ENCODE measurements around the gene MEIS1.

Gene MEIS1

DNA sequence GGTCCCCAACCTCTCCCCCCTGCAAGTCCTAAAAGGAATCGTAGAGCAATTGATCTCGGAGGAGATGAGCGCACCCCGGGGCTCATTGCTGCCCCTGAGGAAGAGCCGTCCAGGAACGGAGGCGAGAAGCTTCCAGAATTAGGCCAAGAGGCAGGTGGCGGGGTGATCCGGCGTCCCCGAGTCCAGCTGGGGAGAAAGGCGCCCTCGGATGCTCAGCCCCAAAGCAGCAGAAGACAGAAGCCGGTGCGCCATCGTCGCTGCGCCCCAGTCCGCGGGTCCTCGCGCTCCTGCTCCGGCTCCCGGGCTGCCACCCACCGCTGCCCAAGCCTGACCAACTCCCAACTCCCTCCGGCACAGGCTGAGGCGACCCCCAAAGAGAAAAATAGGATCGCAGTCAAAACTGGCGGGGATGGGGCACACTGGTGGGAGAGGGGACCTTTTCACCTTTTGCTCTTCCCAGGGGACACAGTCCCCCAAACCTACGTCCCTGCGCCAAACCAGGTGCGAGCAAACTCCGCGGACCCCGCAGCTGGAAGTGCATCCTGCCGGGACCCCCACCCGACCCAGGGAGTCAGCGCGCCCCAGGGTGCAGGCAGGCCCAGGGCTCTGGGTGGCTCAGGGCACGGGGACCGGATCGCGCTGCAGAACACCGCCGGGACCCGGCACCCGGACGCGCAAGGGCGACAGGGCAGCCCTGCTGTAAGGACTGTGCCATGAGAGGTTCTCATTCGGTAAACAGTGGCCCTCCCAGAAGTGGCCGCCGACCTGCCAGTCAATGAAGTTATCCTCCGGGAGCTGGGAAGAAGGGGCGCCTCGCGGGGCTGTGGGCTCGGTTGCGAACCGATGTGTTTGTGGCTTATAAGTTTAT lies 8.4 kb upstream of the MEIS1 start:
- no peak for DNase-seq (ENCODE audit: low spot score)
- TF ChIP-seq, protein P1, sequence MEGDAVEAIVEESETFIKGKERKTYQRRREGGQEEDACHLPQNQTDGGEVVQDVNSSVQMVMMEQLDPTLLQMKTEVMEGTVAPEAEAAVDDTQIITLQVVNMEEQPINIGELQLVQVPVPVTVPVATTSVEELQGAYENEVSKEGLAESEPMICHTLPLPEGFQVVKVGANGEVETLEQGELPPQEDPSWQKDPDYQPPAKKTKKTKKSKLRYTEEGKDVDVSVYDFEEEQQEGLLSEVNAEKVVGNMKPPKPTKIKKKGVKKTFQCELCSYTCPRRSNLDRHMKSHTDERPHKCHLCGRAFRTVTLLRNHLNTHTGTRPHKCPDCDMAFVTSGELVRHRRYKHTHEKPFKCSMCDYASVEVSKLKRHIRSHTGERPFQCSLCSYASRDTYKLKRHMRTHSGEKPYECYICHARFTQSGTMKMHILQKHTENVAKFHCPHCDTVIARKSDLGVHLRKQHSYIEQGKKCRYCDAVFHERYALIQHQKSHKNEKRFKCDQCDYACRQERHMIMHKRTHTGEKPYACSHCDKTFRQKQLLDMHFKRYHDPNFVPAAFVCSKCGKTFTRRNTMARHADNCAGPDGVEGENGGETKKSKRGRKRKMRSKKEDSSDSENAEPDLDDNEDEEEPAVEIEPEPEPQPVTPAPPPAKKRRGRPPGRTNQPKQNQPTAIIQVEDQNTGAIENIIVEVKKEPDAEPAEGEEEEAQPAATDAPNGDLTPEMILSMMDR (IDR thresholded peaks at IDR 0.05; ENCODE audit: extremely low read depth, insufficient read depth, missing control alignments): no peak
- in situ Hi-C loops (cut with MboI; ENCODE audit: low pct_unique_long_range_greater_than_20kb, low sequenced_read_pairs, unreplicated experiment): loop anchor here (25.0 kb wide), 1 partner anchor 161 kb away; no protein-coding TSS in a partner anchor

DNA sequence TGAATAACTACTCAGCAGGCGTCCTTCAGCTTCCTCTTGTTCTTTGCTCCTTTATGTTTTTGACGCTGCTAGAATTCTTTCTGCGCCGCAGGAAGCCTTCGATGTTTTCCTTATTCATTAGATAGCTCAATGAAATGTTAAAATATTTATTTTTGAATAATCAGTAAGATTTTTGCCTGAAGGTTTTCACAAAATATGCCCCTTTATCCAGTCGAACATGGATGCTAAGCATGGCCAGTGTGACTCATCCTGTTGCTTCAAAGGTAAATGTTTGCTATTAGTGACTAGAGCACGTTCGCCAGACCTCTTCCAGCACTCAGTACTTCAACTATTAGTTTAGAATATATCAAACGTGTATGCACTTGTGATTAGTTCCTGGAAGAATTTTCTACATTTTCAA lies 7.6 kb upstream of the MEIS1 start:
- in situ Hi-C loops (cut with MboI; ENCODE audit: low pct_unique_long_range_greater_than_20kb, low sequenced_read_pairs, unreplicated experiment): loop anchor here (25.0 kb wide), 1 partner anchor 160 kb away; no protein-coding TSS in a partner anchor
- TF ChIP-seq, protein P1 (IDR thresholded peaks at IDR 0.05; ENCODE audit: extremely low read depth, insufficient read depth, missing control alignments): no peak
- no peak for DNase-seq (ENCODE audit: low spot score)

DNA sequence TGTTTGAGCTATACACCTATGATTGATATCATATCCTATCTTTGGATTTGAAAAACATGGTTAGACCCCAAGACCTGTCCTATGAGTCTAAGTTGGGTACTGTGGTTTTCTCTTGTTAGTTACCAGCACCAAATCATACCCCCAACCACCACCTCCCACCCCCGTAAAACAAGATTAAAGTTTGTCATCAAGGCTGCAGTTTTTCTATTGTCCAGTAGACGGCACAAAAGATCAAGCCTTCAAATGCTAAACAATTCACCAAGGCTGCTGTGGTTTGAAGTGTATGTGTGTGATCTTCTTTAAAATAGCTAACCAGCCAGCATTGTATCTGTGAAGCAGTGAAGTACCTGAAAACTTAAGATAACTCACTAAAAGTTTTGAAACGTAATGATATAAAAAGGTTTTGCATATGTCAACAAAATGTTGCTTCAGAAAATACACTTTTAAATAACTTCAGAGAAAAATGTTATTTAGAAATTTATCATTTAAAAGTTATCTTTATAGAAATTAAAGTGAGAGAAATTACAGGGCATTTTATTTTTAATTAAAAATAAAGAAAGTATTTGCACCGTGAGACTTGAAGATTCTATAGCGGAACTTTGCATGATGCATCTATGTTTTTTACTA lies 5.8 kb upstream of the MEIS1 start:
- TF ChIP-seq, protein P1 (IDR thresholded peaks at IDR 0.05; ENCODE audit: extremely low read depth, insufficient read depth, missing control alignments): peak; percentile 79
- in situ Hi-C loops (cut with MboI; ENCODE audit: low pct_unique_long_range_greater_than_20kb, low sequenced_read_pairs, unreplicated experiment): loop anchor here (25.0 kb wide), 1 partner anchor 158 kb away; no protein-coding TSS in a partner anchor
- no peak for DNase-seq (ENCODE audit: low spot score)

DNA sequence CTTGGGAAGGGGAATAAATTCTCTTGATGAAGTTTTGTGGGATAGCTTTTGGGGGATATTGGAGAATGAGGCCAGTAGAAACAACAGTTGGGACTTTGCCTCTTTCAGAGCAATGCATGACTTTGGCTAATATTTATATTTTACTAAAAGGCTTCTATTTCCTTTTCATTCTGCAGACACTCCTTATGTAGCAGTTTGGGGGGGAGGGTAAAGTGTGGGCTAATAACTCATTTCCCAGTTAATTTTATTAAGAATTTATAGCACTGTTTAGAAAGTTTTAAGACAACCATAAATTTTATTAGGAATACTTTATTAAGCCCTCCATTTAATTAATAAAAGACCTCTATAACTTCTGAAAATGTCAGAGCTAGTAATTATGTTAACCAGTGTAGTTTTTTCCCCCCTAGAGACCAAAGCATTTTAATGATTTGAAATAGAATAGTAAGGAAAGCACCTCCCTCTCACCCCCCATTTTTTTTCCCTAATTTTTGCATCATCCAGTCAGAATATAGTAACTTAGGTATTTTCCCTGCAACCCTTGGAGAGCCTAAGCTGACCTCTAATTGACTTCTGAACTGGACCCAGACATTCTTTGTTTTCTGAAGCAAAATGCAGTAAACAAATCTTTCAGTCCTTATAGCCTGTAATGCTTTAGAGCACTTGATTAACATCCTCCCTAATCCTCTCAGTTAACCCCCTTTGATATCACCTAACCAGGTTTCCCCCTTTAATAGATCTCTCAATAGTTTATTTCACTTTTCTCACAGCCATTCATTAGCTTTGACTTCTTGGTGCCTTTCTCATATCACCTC lies 5.0 kb upstream of the MEIS1 start:
- no peak for DNase-seq (ENCODE audit: low spot score)
- TF ChIP-seq, protein P1 (IDR thresholded peaks at IDR 0.05; ENCODE audit: extremely low read depth, insufficient read depth, missing control alignments): no peak
- in situ Hi-C loops (cut with MboI; ENCODE audit: low pct_unique_long_range_greater_than_20kb, low sequenced_read_pairs, unreplicated experiment): loop anchor here (25.0 kb wide), 1 partner anchor 157 kb away; no protein-coding TSS in a partner anchor

DNA sequence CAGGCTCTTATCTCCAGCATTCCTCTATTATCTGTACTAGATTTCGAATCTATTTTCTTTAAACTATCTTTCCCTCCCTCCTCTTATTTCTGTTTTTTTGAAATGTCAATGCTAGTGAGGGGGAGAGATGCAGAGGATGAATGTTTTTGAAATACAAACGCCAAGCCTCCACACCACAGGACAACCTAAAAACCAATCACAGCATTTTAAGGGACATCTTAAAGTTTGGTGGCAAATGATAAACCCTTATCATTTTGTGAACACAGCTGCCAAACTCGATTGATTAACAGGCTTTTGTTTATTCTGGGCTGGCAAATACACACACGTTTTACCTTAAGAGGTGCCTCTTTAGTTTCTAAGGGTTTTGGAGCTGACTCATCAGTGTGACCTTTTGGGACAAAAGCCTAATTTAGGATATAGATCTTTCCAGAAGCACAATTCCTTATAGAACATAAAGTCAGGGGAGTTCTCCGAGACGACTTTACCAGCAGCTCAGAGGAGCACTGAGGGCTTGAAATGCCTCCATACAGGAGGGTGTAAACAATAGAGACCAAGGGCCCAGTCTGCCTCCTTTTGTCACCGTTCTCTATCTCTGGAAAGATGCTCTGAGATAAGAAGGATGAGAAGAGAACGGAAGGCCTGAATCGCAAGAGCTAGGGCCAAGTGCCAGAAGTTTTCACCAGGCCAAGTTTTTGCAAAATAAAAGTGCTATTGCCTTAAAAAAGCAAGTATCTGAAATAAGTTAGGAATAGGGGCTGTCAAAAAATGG lies 4.2 kb upstream of the MEIS1 start:
- TF ChIP-seq, protein P1 (IDR thresholded peaks at IDR 0.05; ENCODE audit: extremely low read depth, insufficient read depth, missing control alignments): no peak
- DNase-seq (ENCODE audit: low spot score): no peak
- in situ Hi-C loops (cut with MboI; ENCODE audit: low pct_unique_long_range_greater_than_20kb, low sequenced_read_pairs, unreplicated experiment): loop anchor here (25.0 kb wide), 1 partner anchor 157 kb away; no protein-coding TSS in a partner anchor
